NOMO-1 (cell line): Measurements from ENCODE around the gene PSD4.

Source experiments
- DNase-seq, 2 experiments: peaks; one replicate each; lab custom pipeline; 2025; ENCODE audit not compliant: unreplicated experiment in 2 of 2; lab: John Stamatoyannopoulos, UW

The PSD4 gene

GRCh38 chr2:113219889-113220641, 46.3 kb downstream of the PSD4 start:
- peak; percentile 23 to 43 for DNase-seq

GRCh38 chr2:113220970-113221708, 47.4 kb downstream of the PSD4 start:
- no peak for DNase-seq

GRCh38 chr2:113221846-113222245, 48.1 kb downstream of the PSD4 start:
- DNase-seq = no peak

GRCh38 chr2:113223813-113224212, 50.0 kb downstream of the PSD4 start:
- no peak for DNase-seq

- DNase-seq = no peak
These were observed 51.0 kb downstream of the PSD4 start for GRCh38 chr2:113224647-113225236.

- DNase-seq = no peak
These were observed 51.8 kb downstream of the PSD4 start for GRCh38 chr2:113225263-113226259.

GRCh38 chr2:113226462-113226861, 52.7 kb downstream of the PSD4 start:
- no peak for DNase-seq

- no peak for DNase-seq
These were observed 53.5 kb downstream of the PSD4 start for GRCh38 chr2:113227290-113227689.

- no peak for DNase-seq
These were observed 53.9 kb downstream of the PSD4 start for GRCh38 chr2:113227698-113228097.

- no peak for DNase-seq
These were observed 54.6 kb downstream of the PSD4 start for GRCh38 chr2:113228351-113228750.

GRCh38 chr2:113228991-113229716, 55.4 kb downstream of the PSD4 start:
- no peak for DNase-seq

GRCh38 chr2:113229795-113230194, 56.0 kb downstream of the PSD4 start:
- no peak for DNase-seq

GRCh38 chr2:113230531-113230930, 56.8 kb downstream of the PSD4 start:
- DNase-seq = peak in 1 of 2 experiments; percentile 33

- no peak for DNase-seq
These were observed 57.3 kb downstream of the PSD4 start for GRCh38 chr2:113231064-113231463.

- DNase-seq = no peak
These were observed 58.4 kb downstream of the PSD4 start for GRCh38 chr2:113232123-113232522.

GRCh38 chr2:113232740-113233139, 59.0 kb downstream of the PSD4 start:
- no peak for DNase-seq

GRCh38 chr2:113233593-113234550, 60.1 kb downstream of the PSD4 start:
- no peak for DNase-seq

GRCh38 chr2:113234721-113235346, 61.1 kb downstream of the PSD4 start:
- no peak for DNase-seq
